IMR-90 (cell line): ENCODE measurements around the gene CTNNA2. TPM values are rescaled to one million over a fixed set of nuclear protein-coding genes. Genes with fewer than 3 reads are reported as not detected.

Experiments used
- ATAC-seq: fragments of 200-7000 bp; cut with Tn5 transposase; 2 replicates; pipeline ENCODE4 v1.9.1; 2020; ENCODE audit warnings: low read depth, mild to moderate bottlenecking, moderate library complexity
- BruUV-seq: library from RNA; stranded (reverse); fragments of 400-500 nt; replicated peaks from 2 replicates; lab custom pipeline; 2021; lab: Mats Ljungman, UMichigan
- CTCF ChIA-PET: fragments of 300-600 bp; formaldehyde crosslinking; extraction: SDS; loops from one replicate; lab custom pipeline; 2021; ENCODE audit warnings: antibody characterized with exemption; lab: Yijun Ruan, JAX
- POLR2A ChIA-PET: fragments of 300-600 bp; sonication (Branson Sonifier 250); formaldehyde crosslinking; loops from one replicate; lab custom pipeline; 2022; ENCODE audit warnings: antibody characterized with exemption; ENCODE audit not compliant: unreplicated experiment; lab: Charles Lee
- DNase-seq: peaks from one replicate; pipeline ENCODE4 v3.0.0; 2013
- H2AFZ ChIP-seq: replicated peaks from 2 replicates; pipeline ENCODE3; 2013; ENCODE audit warnings: low read length, mild to moderate bottlenecking; ENCODE audit not compliant: poor library complexity
- H2AK5ac ChIP-seq: 2 replicates; pipeline ENCODE4 v1.6.1; 2013; ENCODE audit warnings: low read depth, low read length, inconsistent platforms
- H2AK9ac ChIP-seq: replicated peaks from 2 replicates; pipeline ENCODE3; 2013; ENCODE audit warnings: mild to moderate bottlenecking, low read depth, low read length, moderate library complexity; ENCODE audit not compliant: poor library complexity
- H2BK120ac ChIP-seq: 2 replicates; pipeline ENCODE4 v1.6.1; 2013; ENCODE audit warnings: low read depth, low read length, inconsistent platforms
- H2BK15ac ChIP-seq: 3 replicates; pipeline ENCODE4 v1.6.1; 2013; ENCODE audit warnings: low read depth, low read length, inconsistent platforms
- H2BK20ac ChIP-seq: 2 replicates; pipeline ENCODE4 v1.6.1; 2013; ENCODE audit warnings: low read depth, mild to moderate bottlenecking, inconsistent platforms, low read length, moderate library complexity
- H2BK5ac ChIP-seq: 2 replicates; pipeline ENCODE4 v1.6.1; 2013; ENCODE audit warnings: mild to moderate bottlenecking, low read depth, low read length, inconsistent platforms; ENCODE audit not compliant: poor library complexity, severe bottlenecking
- H3K14ac ChIP-seq: replicated peaks from 2 replicates; pipeline ENCODE4 v1.6.1; 2013; ENCODE audit warnings: low read depth, low read length, inconsistent platforms
- H3K18ac ChIP-seq: 2 replicates; pipeline ENCODE4 v1.6.1; 2013; ENCODE audit warnings: low read depth, low read length, control low read depth
- H3K23ac ChIP-seq: 2 replicates; pipeline ENCODE4 v1.6.1; 2013; ENCODE audit warnings: low read depth, low read length, inconsistent platforms
- H3K27ac ChIP-seq: 2 replicates; pipeline ENCODE4 v1.5.1; 2013; ENCODE audit warnings: mild to moderate bottlenecking, control low read depth, low read length; ENCODE audit not compliant: insufficient read depth
- H3K27me3 ChIP-seq: 2 replicates; pipeline ENCODE4 v1.6.1; 2013; ENCODE audit warnings: low read length; ENCODE audit not compliant: control insufficient read depth, insufficient read depth
- H3K36me3 ChIP-seq: 2 replicates; pipeline ENCODE4 v1.6.1; 2013; ENCODE audit warnings: low read length, mixed read lengths; ENCODE audit not compliant: control insufficient read depth, insufficient read depth
- H3K4ac ChIP-seq: 2 replicates; pipeline ENCODE4 v1.6.1; 2013; ENCODE audit warnings: low read depth, low read length, inconsistent platforms
- H3K4me1 ChIP-seq: 2 replicates; pipeline ENCODE4 v1.6.1; 2013; ENCODE audit warnings: low read length, mixed read lengths; ENCODE audit not compliant: control insufficient read depth, insufficient read depth
- H3K4me2 ChIP-seq: 2 replicates; pipeline ENCODE4 v1.6.1; 2013; ENCODE audit warnings: low read depth, mild to moderate bottlenecking, control low read depth, low read length, moderate library complexity
- H3K4me3 ChIP-seq: 2 replicates; pipeline ENCODE4 v1.5.1; 2013; ENCODE audit warnings: low read depth, mild to moderate bottlenecking, control low read depth, low read length, moderate library complexity; ENCODE audit not compliant: insufficient read depth
- H3K56ac ChIP-seq: 2 replicates; pipeline ENCODE4 v1.6.1; 2013; ENCODE audit warnings: low read length, inconsistent platforms; ENCODE audit not compliant: insufficient read depth; ENCODE audit errors: extremely low read depth
- H3K79me1 ChIP-seq, 2 experiments: 2 replicates each; pipeline ENCODE4 v1.6.1; 2013; ENCODE audit warnings: low read length in 2 of 2, inconsistent platforms in 1 of 2, low read depth in 1 of 2
- H3K9ac ChIP-seq: 2 replicates; pipeline ENCODE4 v1.6.1; 2013; ENCODE audit warnings: low read depth, low read length, control low read depth
- H3K9me1 ChIP-seq: 2 replicates; pipeline ENCODE4 v1.6.1; 2013; ENCODE audit warnings: low read length, inconsistent platforms; ENCODE audit not compliant: insufficient read depth
- H3K9me3 ChIP-seq: 2 replicates; pipeline ENCODE4 v1.6.1; 2013; ENCODE audit warnings: low read length; ENCODE audit not compliant: control insufficient read depth, insufficient read depth
- H4K20me1 ChIP-seq: 2 replicates; pipeline ENCODE4 v1.6.1; 2013; ENCODE audit warnings: low read length, inconsistent platforms; ENCODE audit not compliant: insufficient read depth
- H4K5ac ChIP-seq: 2 replicates; pipeline ENCODE4 v1.6.1; 2013; ENCODE audit warnings: mild to moderate bottlenecking, low read depth, low read length, control low read depth
- H4K8ac ChIP-seq, 2 experiments: 2 replicates each; pipeline ENCODE4 v1.6.1; 2013; ENCODE audit warnings: low read depth in 2 of 2, low read length in 2 of 2, control low read depth in 1 of 2, inconsistent platforms in 1 of 2
- H4K91ac ChIP-seq: 2 replicates; pipeline ENCODE4 v1.6.1; 2013; ENCODE audit warnings: low read depth, low read length, inconsistent platforms; ENCODE audit not compliant: insufficient read depth
- BHLHE40 ChIP-seq: fragments of 150-350 bp; IDR thresholded peaks from 2 replicates; pipeline ENCODE4 v1.6.1; 2016; ENCODE audit warnings: mild to moderate bottlenecking, low read depth, low read length
- CEBPB ChIP-seq: IDR thresholded peaks from 2 replicates; pipeline ENCODE4 v1.6.1; 2012; ENCODE audit warnings: low read depth, low read length, improper control_type of control experiment
- CHD1 ChIP-seq: IDR thresholded peaks from 2 replicates; pipeline ENCODE4 v1.6.1; 2012; ENCODE audit warnings: low read depth, low read length, improper control_type of control experiment
- CTCF ChIP-seq: conservative IDR thresholded peaks from 2 replicates; pipeline ENCODE4 v1.5.1; 2012; ENCODE audit warnings: mild to moderate bottlenecking, low read depth, low read length, improper control_type of control experiment
- ELK1 ChIP-seq: fragments of 150-350 bp; IDR thresholded peaks from 2 replicates; pipeline ENCODE4 v1.6.1; 2016; ENCODE audit warnings: low read depth, mild to moderate bottlenecking, low read length, moderate library complexity, borderline replicate concordance
- FOS ChIP-seq: fragments of 150-350 bp; IDR thresholded peaks from 2 replicates; pipeline ENCODE4 v1.6.1; 2016; ENCODE audit warnings: low read depth, low read length
- MAFK ChIP-seq: IDR thresholded peaks from 2 replicates; pipeline ENCODE4 v1.6.1; 2012; ENCODE audit warnings: low read depth, low read length, improper control_type of control experiment
- MAZ ChIP-seq: IDR thresholded peaks from 2 replicates; pipeline ENCODE4 v1.6.1; 2012; ENCODE audit warnings: low read depth, mild to moderate bottlenecking, low read length, improper control_type of control experiment, moderate library complexity, borderline replicate concordance
- MXI1 ChIP-seq: IDR thresholded peaks from 2 replicates; pipeline ENCODE4 v1.6.1; 2012; ENCODE audit warnings: low read depth, mild to moderate bottlenecking, low read length, moderate library complexity, borderline replicate concordance
- NFE2L2 ChIP-seq: fragments of 150-350 bp; IDR thresholded peaks from 2 replicates; pipeline ENCODE4 v1.6.1; 2016; ENCODE audit warnings: low read depth, mild to moderate bottlenecking, low read length
- POLR2A ChIP-seq: IDR thresholded peaks from 2 replicates; pipeline ENCODE4 v1.6.1; 2012; ENCODE audit warnings: mild to moderate bottlenecking, low read depth, low read length
- RAD21 ChIP-seq: IDR thresholded peaks from 2 replicates; pipeline ENCODE4 v1.6.1; 2012; ENCODE audit warnings: low read length, improper control_type of control experiment
- RCOR1 ChIP-seq: IDR thresholded peaks from 2 replicates; pipeline ENCODE4 v1.6.1; 2012; ENCODE audit warnings: mild to moderate bottlenecking, low read length, improper control_type of control experiment; ENCODE audit not compliant: insufficient replicate concordance
- RFX5 ChIP-seq: IDR thresholded peaks from 2 replicates; pipeline ENCODE4 v1.8.0; 2012; ENCODE audit warnings: low read depth, mild to moderate bottlenecking, low read length, moderate library complexity
- SMC3 ChIP-seq: fragments of 150-350 bp; IDR thresholded peaks from 2 replicates; pipeline ENCODE4 v1.6.1; 2016; ENCODE audit warnings: low read depth, mild to moderate bottlenecking, antibody characterized with exemption, low read length, moderate library complexity
- USF2 ChIP-seq: fragments of 150-350 bp; IDR thresholded peaks from 2 replicates; pipeline ENCODE4 v1.6.1; 2017; ENCODE audit warnings: mild to moderate bottlenecking, antibody characterized with exemption, low read length, low read depth
- WGBS, 2 experiments: methylation state at CpG; one replicate each; pipeline versions ENCODE4 v1.1.5 to v1.1.7; 2013; ENCODE audit warnings: missing lambda C conversion rate in 2 of 2; ENCODE audit not compliant: insufficient read length in 1 of 2; ENCODE audit errors: extremely low coverage in 2 of 2; 5-methylcytosine and 5-hydroxymethylcytosine counted together
- dilution Hi-C: fragments of 300-500 bp; cut with HindIII; formaldehyde crosslinking; loops from one replicate; pipeline ENCODE4 v1.14.3; 2018; ENCODE audit warnings: low sequenced_read_pairs; ENCODE audit not compliant: unreplicated experiment
- in situ Hi-C: fragments of 300-500 bp; cut with MboI; formaldehyde crosslinking; loops from 3 replicates; pipeline ENCODE4 v1.14.3; 2019; ENCODE audit warnings: low sequenced_read_pairs, inconsistent platforms, mixed read lengths
- intact Hi-C: fragments of 100-400 bp; cut with micrococcal nuclease; formaldehyde crosslinking; loops from 2 replicates; pipeline ENCODE4 v1.10.0; 2022
- polyA plus RNA-seq, 3 experiments: library from polyadenylated mRNA; depleted of rRNA; stranded (reverse); fragments of >200 nt; gene quantifications; 2 replicates each; pipeline ENCODE4 v1.2.3, GENCODE V29; 2012; ENCODE audit warnings: low replicate concordance in 1 of 3
- total RNA-seq: library from RNA; depleted of rRNA; stranded (reverse); fragments of >200 nt; gene quantifications from 2 replicates; pipeline ENCODE4 v1.2.3, GENCODE V29; 2012

Gene CTNNA2
- total and polyA plus RNA-seq, 2 of the 4 experiments (the other 2 are of a cell fraction): not detected

- ATAC-seq (no peak), DNase-seq (no peak)
- intact Hi-C loops (no loop called here), dilution Hi-C loops (no loop called here), in situ Hi-C loops (no loop called here)
- Histone ChIP-seq H3K79me1 (no peaks in the 10 kb centered on the region), H2BK15ac (no peak overlapping the region), H3K18ac (no peak overlapping the region), H3K9me3 (no peaks in the 10 kb centered on the region), H4K5ac (no peak overlapping the region), H3K4me2 (no peak overlapping the region), H3K4me1 (no peaks in the 10 kb centered on the region), H4K91ac (no peak overlapping the region), H2BK20ac (no peak overlapping the region), H3K9ac (no peak overlapping the region), H3K36me3 (no peaks in the 10 kb centered on the region), H3K4ac (no peak overlapping the region), H2AK5ac (no peak overlapping the region), H3K56ac (no peak overlapping the region), H2AK9ac (no peak overlapping the region), H3K27me3 (no peaks in the 10 kb centered on the region), H3K14ac (no peak overlapping the region), H2AFZ (no peak overlapping the region), H3K27ac (no peak overlapping the region), H3K23ac (no peak overlapping the region), H2BK5ac (no peak overlapping the region), H3K4me3 (no peak overlapping the region), H3K9me1 (no peaks in the 10 kb centered on the region), H4K20me1 (no peaks in the 10 kb centered on the region), H4K8ac (no peak overlapping the region), H2BK120ac (no peak overlapping the region)
- WGBS, 2 experiments: no CpG with 5 or more reads among the region's 1 CpG
- ChIA-PET POLR2A (no interaction called here), CTCF (no interaction called here)
- no TSS peak for BruUV-seq
- TF ChIP-seq CEBPB: no peak
- no peak for TF ChIP-seq MAZ
- no peak for TF ChIP-seq FOS
- TF ChIP-seq MAFK: no peak
- no peak for TF ChIP-seq CTCF
- TF ChIP-seq ELK1: no peak
- no peak for TF ChIP-seq USF2
- TF ChIP-seq RAD21: no peak
- no peak for TF ChIP-seq NFE2L2
- TF ChIP-seq CHD1: no peak
- no peak for TF ChIP-seq MXI1
- no peak for TF ChIP-seq BHLHE40
- no peak for TF ChIP-seq SMC3
- TF ChIP-seq RFX5: no peak
- TF ChIP-seq RCOR1: no peak
- no peak for TF ChIP-seq POLR2A
Observed at GRCh38 chr2:80546766-80547165, 1033.9 kb downstream of the CTNNA2 start.
